ENCODE measurements around the gene PRTG. TPM values are rescaled to one million over a fixed set of nuclear protein-coding genes. Genes with fewer than 3 reads are reported as not detected.
A peak's percentile ranks its signal among the peaks of the same experiment; 100 is the strongest.

The PRTG gene
- total and polyA plus RNA-seq, 9 of the 15 experiments (the other 6 are each of a cell fraction or from before 2014, with no cell fraction given), result under 0.01 to 0.14 (median 0.06) TPM; not detected in 1

DNA sequence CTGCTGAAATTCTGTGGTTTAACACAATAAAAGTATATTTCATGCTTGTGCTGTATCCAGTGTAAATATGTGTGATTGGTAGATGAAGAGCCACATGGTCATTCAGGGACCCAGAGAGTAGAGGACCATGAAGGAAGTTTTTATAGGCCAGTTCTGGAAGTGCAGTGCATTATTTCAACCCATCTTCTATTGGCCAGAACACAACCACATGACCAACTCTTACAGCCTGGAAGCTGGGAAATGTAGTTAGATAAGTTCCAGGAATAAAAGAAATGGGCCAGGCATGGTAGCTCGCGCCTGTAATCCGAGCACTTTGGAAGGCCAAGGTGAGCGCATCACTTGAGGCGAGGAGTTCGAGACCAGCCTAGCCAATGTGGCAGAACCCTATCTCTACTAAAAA, 21.4 kb upstream of the PRTG start:
- ATAC-seq, result peak; percentile 83
- no peaks in the 10 kb centered on the region for H3K9me3 ChIP-seq (replicated peaks; ENCODE audit: control insufficient read depth, insufficient read depth, low read depth, low read length)

More for the DNA sequence above, 21.4 kb upstream of the PRTG start:
- ChIA-PET CTCF (ENCODE audit: low intra/inter-chr PET ratio) (no interaction called here), POLR2A (interaction anchor here (0.5 kb wide), 1 partner anchor 1891 kb away, joined by 3 read pairs; no protein-coding TSS in a partner anchor)
- Histone ChIP-seq H3K79me2 (ENCODE audit: control insufficient read depth, insufficient read depth, low read length) (no peaks in the 10 kb centered on the region), H3K4me2 (ENCODE audit: insufficient read depth, low read length) (no peak overlapping the region), H3K36me3 (ENCODE audit: control insufficient read depth, insufficient read depth, low read length) (no peaks in the 10 kb centered on the region), H3K9me1 (ENCODE audit: control insufficient read depth, insufficient read depth, low read length) (no peaks in the 10 kb centered on the region), H3K4me3 (no peak overlapping the region), H4K20me1 (replicated peaks; ENCODE audit: control insufficient read depth, insufficient read depth, low read length) (no peaks in the 10 kb centered on the region), H3K27ac (ENCODE audit: extremely low read depth, low read depth, low read length) (no peak overlapping the region), H3K27me3 (ENCODE audit: control insufficient read depth in 2 of 2, insufficient read depth in 2 of 2, low read length in 2 of 2) (peaks cover 6 to 10% of the 10 kb centered on the region in 2 experiments; a peak in 3 of 5 replicates), H3K4me1 (replicated peaks in 1 of 2; ENCODE audit: control insufficient read depth in 2 of 2, insufficient read depth in 2 of 2, low read length in 2 of 2) (no peaks in the 10 kb centered on the region), H3K9ac (ENCODE audit: insufficient read depth in 1 of 2, low read depth in 2 of 2, low read length in 2 of 2) (no peak overlapping the region), H2AFZ (ENCODE audit: low read depth, low read length) (no peak overlapping the region)
- BruUV-seq (replicated peaks), result no TSS peak
- intact Hi-C loops (cut with micrococcal nuclease), result no loop called here
- FAIRE-seq, result no peak
- TF ChIP-seq HCFC1 (IDR thresholded peaks at IDR 0.05; ENCODE audit: low read depth, low read length) (peak; percentile 48; the same call in 1 of the 2 replicates), ZNF324 (CRISPR knock-in tag; IDR thresholded peaks at IDR 0.05) (no peak), MCM2 (IDR thresholded peaks at IDR 0.05; ENCODE audit: low read depth) (no peak), ZNF217 (CRISPR knock-in tag; IDR thresholded peaks at IDR 0.05) (no peak)
- TF ChIP-seq, protein P1, sequence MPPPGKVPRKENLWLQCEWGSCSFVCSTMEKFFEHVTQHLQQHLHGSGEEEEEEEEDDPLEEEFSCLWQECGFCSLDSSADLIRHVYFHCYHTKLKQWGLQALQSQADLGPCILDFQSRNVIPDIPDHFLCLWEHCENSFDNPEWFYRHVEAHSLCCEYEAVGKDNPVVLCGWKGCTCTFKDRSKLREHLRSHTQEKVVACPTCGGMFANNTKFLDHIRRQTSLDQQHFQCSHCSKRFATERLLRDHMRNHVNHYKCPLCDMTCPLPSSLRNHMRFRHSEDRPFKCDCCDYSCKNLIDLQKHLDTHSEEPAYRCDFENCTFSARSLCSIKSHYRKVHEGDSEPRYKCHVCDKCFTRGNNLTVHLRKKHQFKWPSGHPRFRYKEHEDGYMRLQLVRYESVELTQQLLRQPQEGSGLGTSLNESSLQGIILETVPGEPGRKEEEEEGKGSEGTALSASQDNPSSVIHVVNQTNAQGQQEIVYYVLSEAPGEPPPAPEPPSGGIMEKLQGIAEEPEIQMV (tag; conservative IDR thresholded peaks at IDR 0.05; ENCODE audit: low read depth), result no peak
- TF ChIP-seq, protein P2, sequence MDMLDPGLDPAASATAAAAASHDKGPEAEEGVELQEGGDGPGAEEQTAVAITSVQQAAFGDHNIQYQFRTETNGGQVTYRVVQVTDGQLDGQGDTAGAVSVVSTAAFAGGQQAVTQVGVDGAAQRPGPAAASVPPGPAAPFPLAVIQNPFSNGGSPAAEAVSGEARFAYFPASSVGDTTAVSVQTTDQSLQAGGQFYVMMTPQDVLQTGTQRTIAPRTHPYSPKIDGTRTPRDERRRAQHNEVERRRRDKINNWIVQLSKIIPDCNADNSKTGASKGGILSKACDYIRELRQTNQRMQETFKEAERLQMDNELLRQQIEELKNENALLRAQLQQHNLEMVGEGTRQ (CRISPR knock-in tag; IDR thresholded peaks at IDR 0.05), result peak; percentile 54
- 6% methylated on average over 6 of the region's 6 CpGs for WGBS (ENCODE audit: insufficient coverage, low coverage, missing lambda C conversion rate)
- in situ Hi-C loops (cut with MboI), result no loop called here
- no peak for DNase-seq (ENCODE audit: extremely low read depth in 1 of 4, low spot score in 3 of 4)

All from K562 (cell line).